GM23338 (cell line): ENCODE data around the gene FTO. TPM values are rescaled to one million over a fixed set of nuclear protein-coding genes. Genes with fewer than 3 reads are reported as not detected.

Source experiments
- ATAC-seq: fragments of 200-7000 bp; cut with Tn5 transposase; 3 replicates; pipeline ENCODE4 v1.9.1; 2020
- DNase-seq: peaks from one replicate; pipeline ENCODE4 v3.0.0-alpha.2; 2015; ENCODE audit warnings: low spot score
- H2AFZ ChIP-seq: fragments of 200-600 bp; sonication (generic); 2 replicates; pipeline ENCODE4 v1.8.0; 2016; ENCODE audit warnings: antibody characterized with exemption, mild to moderate bottlenecking, moderate library complexity
- H3F3A ChIP-seq: fragments of 200-600 bp; sonication (generic); replicated peaks from 2 replicates; pipeline ENCODE4 v1.8.0; 2017; ENCODE audit warnings: antibody characterized with exemption, mixed run types, low read depth
- H3K27ac ChIP-seq: fragments of 200-600 bp; sonication (generic); 2 replicates; pipeline ENCODE4 v1.6.1; 2016; ENCODE audit warnings: low read depth
- H3K27me3 ChIP-seq: fragments of 200-600 bp; sonication (generic); 2 replicates; pipeline ENCODE4 v1.8.0; 2016; ENCODE audit warnings: mild to moderate bottlenecking, mixed run types, moderate library complexity; ENCODE audit not compliant: insufficient read depth
- H3K36me3 ChIP-seq: fragments of 200-600 bp; sonication (generic); 2 replicates; pipeline ENCODE4 v1.8.0; 2016; ENCODE audit warnings: mild to moderate bottlenecking; ENCODE audit not compliant: insufficient read depth
- H3K4me1 ChIP-seq: fragments of 200-600 bp; sonication (generic); 2 replicates; pipeline ENCODE4 v1.8.0; 2016; ENCODE audit warnings: mild to moderate bottlenecking, moderate library complexity; ENCODE audit not compliant: insufficient read depth
- H3K4me2 ChIP-seq: fragments of 200-600 bp; sonication (generic); 2 replicates; pipeline ENCODE4 v1.7.1; 2017; ENCODE audit warnings: mixed run types
- H3K4me3 ChIP-seq: fragments of 200-600 bp; sonication (generic); 2 replicates; pipeline ENCODE4 v1.6.1; 2016; ENCODE audit warnings: mixed run types
- H3K79me2 ChIP-seq: fragments of 200-600 bp; sonication (generic); replicated peaks from 2 replicates; pipeline ENCODE4 v1.8.0; 2017; ENCODE audit warnings: mild to moderate bottlenecking; ENCODE audit not compliant: insufficient read depth
- H3K9me2 ChIP-seq: fragments of 200-600 bp; sonication (generic); 2 replicates; pipeline ENCODE4 v1.8.0; 2017; ENCODE audit not compliant: insufficient read depth
- H4K20me1 ChIP-seq: fragments of 200-600 bp; sonication (generic); replicated peaks from 2 replicates; pipeline ENCODE4 v1.8.0; 2017; ENCODE audit warnings: mild to moderate bottlenecking; ENCODE audit not compliant: insufficient read depth
- H3K27ac Mint-ChIP-seq: 2 replicates; pipeline ENCODE4 v1.8.0; 2020; ENCODE audit warnings: inconsistent platforms, mild to moderate bottlenecking, moderate library complexity, mixed read lengths
- H3K27me3 Mint-ChIP-seq: 3 replicates; pipeline ENCODE4 v1.8.0; 2022; ENCODE audit warnings: low read depth, mild to moderate bottlenecking, moderate library complexity, mixed read lengths, inconsistent platforms; ENCODE audit not compliant: insufficient read depth, poor library complexity
- H3K36me3 Mint-ChIP-seq: 3 replicates; pipeline ENCODE4 v1.8.0; 2021; ENCODE audit warnings: low read depth, mild to moderate bottlenecking, inconsistent platforms, moderate library complexity, mixed read lengths
- H3K4me1 Mint-ChIP-seq: 3 replicates; pipeline ENCODE4 v1.8.0; 2020; ENCODE audit warnings: mild to moderate bottlenecking, inconsistent platforms, mixed read lengths
- H3K4me3 Mint-ChIP-seq: 3 replicates; pipeline ENCODE4 v1.8.0; 2021; ENCODE audit warnings: moderate library complexity, mild to moderate bottlenecking, inconsistent platforms, mixed read lengths
- H3K9me3 Mint-ChIP-seq: 3 replicates; pipeline ENCODE4 v1.8.0; 2020; ENCODE audit warnings: moderate library complexity, mild to moderate bottlenecking, inconsistent platforms, mixed read lengths
- CREB1 ChIP-seq: fragments of 250-450 bp; sonication (Bioruptor Pico); IDR thresholded peaks from 2 replicates; pipeline ENCODE4 v1.5.0; 2020; ENCODE audit warnings: low read depth, mild to moderate bottlenecking, moderate library complexity
- ETS1 ChIP-seq: IDR thresholded peaks from 2 replicates; pipeline ENCODE4 v1.6.1; 2016; ENCODE audit warnings: antibody characterized with exemption
- EZH2 ChIP-seq: fragments of 200-600 bp; sonication (generic); IDR thresholded peaks from one replicate; pipeline ENCODE4 v1.8.0; 2017; ENCODE audit warnings: antibody characterized with exemption, mild to moderate bottlenecking, low read depth; ENCODE audit not compliant: unreplicated experiment
- EZH2phosphoT487 ChIP-seq: fragments of 200-600 bp; sonication (generic); IDR thresholded peaks from one replicate; pipeline ENCODE4 v1.8.1; 2018; ENCODE audit warnings: antibody characterized with exemption; ENCODE audit not compliant: unreplicated experiment
- JUNB ChIP-seq: IDR thresholded peaks from one replicate; pipeline ENCODE4 v1.6.1; 2016; ENCODE audit warnings: antibody characterized with exemption; ENCODE audit not compliant: unreplicated experiment
- NANOG ChIP-seq: IDR thresholded peaks from 2 replicates; pipeline ENCODE4 v1.6.1; 2016; ENCODE audit warnings: antibody characterized with exemption, borderline replicate concordance
- POLR2AphosphoS5 ChIP-seq: IDR thresholded peaks from 2 replicates; pipeline ENCODE4 v1.6.1; 2016; ENCODE audit warnings: antibody characterized with exemption, low read depth
- REST ChIP-seq: IDR thresholded peaks from one replicate; pipeline ENCODE4 v1.6.1; 2018; ENCODE audit warnings: antibody characterized with exemption; ENCODE audit not compliant: unreplicated experiment
- STAT1 ChIP-seq: IDR thresholded peaks from one replicate; pipeline ENCODE4 v1.6.1; 2016; ENCODE audit warnings: antibody characterized with exemption; ENCODE audit not compliant: unreplicated experiment
- ZNF114 ChIP-seq: fragments of 250-450 bp; sonication (Bioruptor Pico); IDR thresholded peaks from 2 replicates; pipeline ENCODE4 v1.5.0; 2020; ENCODE audit warnings: mild to moderate bottlenecking, moderate library complexity
- ZNF331 ChIP-seq: fragments of 250-450 bp; sonication (Bioruptor Pico); IDR thresholded peaks from 2 replicates; pipeline ENCODE4 v1.5.0; 2020; ENCODE audit warnings: low read depth, mild to moderate bottlenecking, moderate library complexity
- ZNF462 ChIP-seq: fragments of 250-450 bp; sonication (Bioruptor Pico); IDR thresholded peaks from 2 replicates; pipeline ENCODE4 v1.5.0; 2020; ENCODE audit warnings: mild to moderate bottlenecking, moderate library complexity
- polyA plus RNA-seq: library from polyadenylated mRNA; unstranded; fragments of >200 nt; fragmentation: Nextera tagmentation; extraction: Ambion mirVana; gene quantifications from 2 replicates; pipeline ENCODE4 v1.2.1, GENCODE V29; 2016
- total RNA-seq: library from RNA; depleted of rRNA; stranded (reverse); fragments of >200 nt; shearing (Covaris generic); gene quantifications from 2 replicates; pipeline ENCODE4 v1.2.3, GENCODE V29; 2014
- TF ChIP-seq, protein P1 (sequence below), 2 experiments: fragments of 200-600 bp in 1 of 2; sonication (generic) in 1 of 2; conservative IDR thresholded peaks; 2 replicates each; pipeline versions ENCODE4 v1.5.1 to v1.6.1; 2016 to 2017; ENCODE audit warnings: antibody characterized with exemption in 2 of 2, low read depth in 2 of 2, mild to moderate bottlenecking in 2 of 2, moderate library complexity in 1 of 2

Gene FTO
- total and polyA plus RNA-seq, 2 experiments from 2014 or later = 17.7 to 69.6 TPM

DNA sequence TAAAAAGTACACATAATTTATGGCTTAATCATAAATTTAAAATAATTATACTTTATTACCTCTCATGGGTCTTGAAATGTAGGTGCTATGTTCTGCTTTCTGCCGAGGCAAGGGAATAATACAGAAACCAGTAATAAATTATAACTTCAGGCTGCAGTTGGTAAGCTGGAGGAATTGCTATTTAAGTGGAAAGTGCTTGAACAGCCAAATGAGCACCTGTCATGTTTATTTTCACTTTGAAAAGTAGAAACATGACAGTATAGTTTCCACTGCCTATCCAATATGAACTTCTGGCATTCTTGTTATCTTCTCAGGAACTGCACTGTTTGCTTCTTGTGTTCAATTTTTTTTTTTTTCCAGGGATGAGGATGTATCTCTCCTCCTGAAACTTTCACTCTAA is 146.0 kb downstream of the FTO start:
- TF ChIP-seq NANOG = no peak
- TF ChIP-seq ZNF462 (CRISPR knock-in tag) = no peak
- no peak for TF ChIP-seq POLR2AphosphoS5
- no peak for TF ChIP-seq JUNB
- TF ChIP-seq CREB1 (CRISPR knock-in tag) = no peak
- TF ChIP-seq, protein P1, sequence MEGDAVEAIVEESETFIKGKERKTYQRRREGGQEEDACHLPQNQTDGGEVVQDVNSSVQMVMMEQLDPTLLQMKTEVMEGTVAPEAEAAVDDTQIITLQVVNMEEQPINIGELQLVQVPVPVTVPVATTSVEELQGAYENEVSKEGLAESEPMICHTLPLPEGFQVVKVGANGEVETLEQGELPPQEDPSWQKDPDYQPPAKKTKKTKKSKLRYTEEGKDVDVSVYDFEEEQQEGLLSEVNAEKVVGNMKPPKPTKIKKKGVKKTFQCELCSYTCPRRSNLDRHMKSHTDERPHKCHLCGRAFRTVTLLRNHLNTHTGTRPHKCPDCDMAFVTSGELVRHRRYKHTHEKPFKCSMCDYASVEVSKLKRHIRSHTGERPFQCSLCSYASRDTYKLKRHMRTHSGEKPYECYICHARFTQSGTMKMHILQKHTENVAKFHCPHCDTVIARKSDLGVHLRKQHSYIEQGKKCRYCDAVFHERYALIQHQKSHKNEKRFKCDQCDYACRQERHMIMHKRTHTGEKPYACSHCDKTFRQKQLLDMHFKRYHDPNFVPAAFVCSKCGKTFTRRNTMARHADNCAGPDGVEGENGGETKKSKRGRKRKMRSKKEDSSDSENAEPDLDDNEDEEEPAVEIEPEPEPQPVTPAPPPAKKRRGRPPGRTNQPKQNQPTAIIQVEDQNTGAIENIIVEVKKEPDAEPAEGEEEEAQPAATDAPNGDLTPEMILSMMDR (conservative IDR thresholded peaks at IDR 0.05; ENCODE audit: low read depth in 2 of 2) = no peak
- TF ChIP-seq ETS1 = no peak
- no peak for TF ChIP-seq EZH2phosphoT487
- no peak for TF ChIP-seq ZNF114 (CRISPR knock-in tag)
- no peak for TF ChIP-seq EZH2
- no peak for TF ChIP-seq REST
- no peak for TF ChIP-seq STAT1
- no peak for TF ChIP-seq ZNF331 (CRISPR knock-in tag)
- Histone ChIP-seq H3K4me3 (no peak overlapping the region), H3F3A (no peaks in the 10 kb centered on the region), H2AFZ (no peak overlapping the region), H3K79me2 (no peaks in the 10 kb centered on the region), H3K4me2 (no peak overlapping the region), H4K20me1 (no peaks in the 10 kb centered on the region), H3K36me3 (no peaks in the 10 kb centered on the region; the same call in 1 of the 2 replicates), H3K9me2 (0 out of 2 replicates have a peak, but pooled peaks cover 3% of the 10 kb centered on the region), H3K27ac (no peak overlapping the region), H3K4me1 (peaks cover 17% of the 10 kb centered on the region), H3K27me3 (no peaks in the 10 kb centered on the region)
- Mint-ChIP-seq H3K9me3 (peaks cover 3% of the 10 kb centered on the region; the same call in 1 of the 3 replicates), H3K36me3 (peaks cover 13% of the 10 kb centered on the region; the same call in 2 of the 3 replicates), H3K4me3 (no peak overlapping the region), H3K4me1 (peaks cover 12% of the 10 kb centered on the region), H3K27ac (no peak overlapping the region), H3K27me3 (peaks cover 4% of the 10 kb centered on the region)
- no peak for ATAC-seq
- no peak for DNase-seq
